Ovary (tissue), 9 donors: ENCODE data around the gene INPP4A. TPM values are rescaled to one million over a fixed set of nuclear protein-coding genes. Genes with fewer than 3 reads are reported as not detected.

ENCODE experiments used
- DNase-seq, 5 donors: peaks; one replicate each; pipeline ENCODE4 v3.0.0-alpha.2; 2019 to 2020
- H3K27ac ChIP-seq, 2 donors: fragments of 200-600 bp; one replicate each; pipeline versions ENCODE4 v1.5.1 to v1.8.0; 2019 to 2022
- H3K27me3 ChIP-seq: fragments of 200-600 bp; one replicate; pipeline ENCODE4 v1.8.0; 2022
- H3K36me3 ChIP-seq: fragments of 200-600 bp; sonication (generic); one replicate; pipeline ENCODE4 v1.5.1; 2019
- H3K4me1 ChIP-seq: one replicate; pipeline ENCODE4 v1.8.1; 2013; ENCODE audit warnings: mild to moderate bottlenecking, moderate library complexity; ENCODE audit not compliant: insufficient read depth
- H3K4me3 ChIP-seq: fragments of 200-600 bp; sonication (generic); one replicate; pipeline ENCODE4 v1.5.1; 2017
- H3K9me3 ChIP-seq, 2 donors: fragments of 200-600 bp in 1 of 2; sonication (generic) in 1 of 2; one replicate each; pipeline versions ENCODE4 v1.5.1 to v1.8.1; 2013 to 2019; ENCODE audit warnings: mild to moderate bottlenecking in 1 of 2, moderate library complexity in 1 of 2
- CTCF ChIP-seq, 3 donors: fragments of 450-650 bp in 2 of 3; fragments of 200-600 bp in 1 of 3; IDR thresholded peaks; one replicate each; pipeline versions ENCODE4 v1.5.1 to v1.8.0; 2016 to 2022; ENCODE audit warnings: antibody characterized with exemption in 3 of 3, mild to moderate bottlenecking in 1 of 3
- EP300 ChIP-seq: sonication (generic); formaldehyde crosslinking; IDR thresholded peaks from one replicate; pipeline ENCODE4 v1.6.1; 2017; ENCODE audit warnings: antibody characterized with exemption
- POLR2A ChIP-seq: fragments of 450-650 bp; IDR thresholded peaks from one replicate; pipeline ENCODE4 v1.6.1; 2017; ENCODE audit warnings: antibody characterized with exemption, mild to moderate bottlenecking, moderate library complexity
- WGBS, 3 donors: extraction: QIAGEN DNeasy Blood & Tissue Kit in 1 of 3; methylation state at CpG; one replicate each; pipeline versions ENCODE4 v1.1.5 to v1.1.7; 2013 to 2017; 5-methylcytosine and 5-hydroxymethylcytosine counted together
- intact Hi-C, 4 donors: fragments of 100-400 bp; cut with DNase I; formaldehyde crosslinking; loops; one replicate each; pipeline versions ENCODE4 v1.11.0 to v1.15.1; 2022 to 2023
- polyA plus RNA-seq, 2 donors: library from polyadenylated mRNA; stranded (reverse); fragments of 200-250 nt in 1 of 2; fragments of 350-450 nt in 1 of 2; fragmentation: Illumina TruSeq in 1 of 2; extraction: RNeasy Lipid Tissue Mini Kit (QIAGEN cat#74804) in 1 of 2; gene quantifications; one replicate each; pipeline ENCODE4 v1.2.3, GENCODE V29; 2013 to 2014
- total RNA-seq, 7 donors: library from RNA; depleted of rRNA in 2 of 7; stranded (reverse); fragments of >200 nt in 2 of 7; fragmentation: NEBNext Ultra II Directional in 3 of 7; extraction: Animal tissue kit (Norgen Biotek cat#: 25700) in 3 of 7; gene quantifications; one replicate each; pipeline versions ENCODE4 v1.1.0 to v1.2.4, GENCODE V29; 2016 to 2023
- donor health status: DM: no; HTN: no; CAD: no; lungs with moderate emphysema.
- donor health status: DM: no; HTN: no; CAD: no.
- donor health status: Bipolar disorder and iron deficiency.
- donor health status: DM: yes; HTN: yes; CAD: no.
- donor health status: DM: no; HTN: no; CAD: no.
- donor health status: DM: yes; HTN: yes; CAD: no.

Gene INPP4A
- total and polyA plus RNA-seq, 9 donors, result 7.5 to 25.8 (median 16.2) TPM

GRCh38 chr2:98478088-98478551 is 33.5 kb downstream of the INPP4A start:
- 91 to 96% (median 95%) methylated on average over 8 of the region's 8 CpGs for WGBS, 3 donors
- intact Hi-C loops, result no loop called here

GRCh38 chr2:98478907-98479306 is 34.2 kb downstream of the INPP4A start:
- DNase-seq, result no peak
- Histone ChIP-seq H3K27ac (no peak overlapping the region), H3K4me3 (no peak overlapping the region), H3K36me3 (no peaks in the 10 kb centered on the region), H3K4me1 (peaks cover 11% of the 10 kb centered on the region), H3K9me3 (no peaks in the 10 kb centered on the region), H3K27me3 (no peaks in the 10 kb centered on the region)
- TF ChIP-seq EP300, result no peak
- TF ChIP-seq POLR2A, result no peak
- no peak for TF ChIP-seq CTCF (IDR thresholded peaks at IDR 0.05)
- 90 to 93% (median 92%) methylated on average over 4 of the region's 4 CpGs for WGBS, 3 donors
- intact Hi-C loops, result no loop called here

More at GRCh38 chr2:98478088-98478551, 33.5 kb downstream of the INPP4A start:
- DNase-seq, result no peak
- Histone ChIP-seq H3K4me1 (peaks cover 11% of the 10 kb centered on the region), H3K9me3 (no peaks in the 10 kb centered on the region), H3K27ac (no peak overlapping the region), H3K36me3 (no peaks in the 10 kb centered on the region), H3K27me3 (no peaks in the 10 kb centered on the region), H3K4me3 (no peak overlapping the region)
- TF ChIP-seq CTCF (IDR thresholded peaks at IDR 0.05), result no peak
- no peak for TF ChIP-seq POLR2A
- no peak for TF ChIP-seq EP300

- TF ChIP-seq CTCF (IDR thresholded peaks at IDR 0.05), result no peak
- no peak for TF ChIP-seq POLR2A
- TF ChIP-seq EP300, result no peak
- Histone ChIP-seq H3K4me3 (no peak overlapping the region), H3K27ac (no peak overlapping the region), H3K36me3 (no peaks in the 10 kb centered on the region), H3K9me3 (no peaks in the 10 kb centered on the region), H3K27me3 (no peaks in the 10 kb centered on the region), H3K4me1 (peaks cover 11% of the 10 kb centered on the region)
- DNase-seq, result no peak
- intact Hi-C loops, result no loop called here
- WGBS, 3 donors, result 75 to 81% (median 78%) methylated on average over 4 of the region's 4 CpGs
Observed at GRCh38 chr2:98479371-98479770, 34.7 kb downstream of the INPP4A start.

GRCh38 chr2:98479959-98480524 is 35.4 kb downstream of the INPP4A start:
- intact Hi-C loops, result no loop called here
- Histone ChIP-seq H3K36me3 (no peaks in the 10 kb centered on the region), H3K27ac (no peak overlapping the region), H3K9me3 (no peaks in the 10 kb centered on the region), H3K4me1 (peaks cover 11% of the 10 kb centered on the region), H3K27me3 (no peaks in the 10 kb centered on the region), H3K4me3 (no peak overlapping the region)
- WGBS, 3 donors, result 39 to 47% (median 47%) methylated on average over 4 of the region's 4 CpGs
- peak in 4 of 5 donors; percentile 20 to 61 (median 42) for DNase-seq
- TF ChIP-seq EP300 (no peak), CTCF (IDR thresholded peaks at IDR 0.05) (no peak), POLR2A (no peak)
